MCF 10A (cell line): Measurements from ENCODE around the gene B4GALT5. TPM values are rescaled to one million over a fixed set of nuclear protein-coding genes. Genes with fewer than 3 reads are reported as not detected.

Experiments
- BruUV-seq: library from RNA; stranded (reverse); fragments of 400-500 nt; replicated peaks from 2 replicates; lab custom pipeline; 2021; lab: Mats Ljungman, UMichigan
- CTCF ChIA-PET: fragments of 300-600 bp; sonication (Branson Sonifier 250); formaldehyde crosslinking; extraction: SDS; loops from one replicate; lab custom pipeline; 2021; ENCODE audit warnings: antibody characterized with exemption, inconsistent platforms; lab: Yijun Ruan, JAX
- POLR2A ChIA-PET: fragments of 300-600, 350-650 bp; sonication (Branson Sonifier 250); formaldehyde crosslinking; extraction: SDS; loops from one replicate; lab custom pipeline; 2020; ENCODE audit warnings: antibody characterized with exemption, inconsistent platforms; lab: Yijun Ruan, JAX
- DNase-seq: peaks from one replicate; pipeline ENCODE4 v3.0.0-alpha.2; 2018; ENCODE audit not compliant: unreplicated experiment
- H3K27ac Mint-ChIP-seq: one replicate; pipeline ENCODE4 v1.8.0; 2022; ENCODE audit warnings: mild to moderate bottlenecking, low read depth, mixed read lengths; ENCODE audit not compliant: unreplicated experiment
- H3K27me3 Mint-ChIP-seq: one replicate; pipeline ENCODE4 v1.8.0; 2022; ENCODE audit warnings: mixed read lengths; ENCODE audit not compliant: insufficient read depth, unreplicated experiment
- H3K36me3 Mint-ChIP-seq: one replicate; pipeline ENCODE4 v1.8.0; 2022; ENCODE audit warnings: mild to moderate bottlenecking, moderate library complexity, mixed read lengths; ENCODE audit not compliant: insufficient read depth, unreplicated experiment
- H3K4me1 Mint-ChIP-seq: one replicate; pipeline ENCODE4 v1.8.0; 2022; ENCODE audit warnings: mixed read lengths; ENCODE audit not compliant: insufficient read depth, unreplicated experiment
- H3K4me3 Mint-ChIP-seq: one replicate; pipeline ENCODE4 v1.8.0; 2022; ENCODE audit warnings: mild to moderate bottlenecking, moderate library complexity, mixed read lengths; ENCODE audit not compliant: unreplicated experiment
- H3K9me3 Mint-ChIP-seq: one replicate; pipeline ENCODE4 v1.8.0; 2022; ENCODE audit warnings: mixed read lengths; ENCODE audit not compliant: unreplicated experiment
- CTCF ChIP-seq: fragments of 200-600 bp; IDR thresholded peaks from one replicate; pipeline ENCODE4 v1.8.0; 2022; ENCODE audit warnings: antibody characterized with exemption, mild to moderate bottlenecking; ENCODE audit not compliant: unreplicated experiment
- intact Hi-C: fragments of 100-400 bp; cut with micrococcal nuclease; formaldehyde crosslinking; loops from 2 replicates; pipeline ENCODE4 v1.14.1; 2022
- total RNA-seq: library from RNA; stranded (reverse); gene quantifications from 2 replicates; pipeline ENCODE4 v1.2.3, GENCODE V29; 2022

The B4GALT5 gene
- total RNA-seq, 1 experiment from 2014 or later, result 17.1 TPM

- Mint-ChIP-seq H3K4me1 (no peaks in the 10 kb centered on the region), H3K36me3 (no peaks in the 10 kb centered on the region), H3K4me3 (no peak overlapping the region), H3K9me3 (no peaks in the 10 kb centered on the region), H3K27me3 (no peaks in the 10 kb centered on the region), H3K27ac (no peak overlapping the region)
- ChIA-PET POLR2A (interaction anchor here (1.0 to 1.3 kb wide), 2 partner anchors 23 to 58 kb away, joined by 3 read pairs; no protein-coding TSS in a partner anchor), CTCF (interaction anchor here (0.9 kb wide), 1 partner anchor 9 kb away, joined by 3 read pairs; no protein-coding TSS in a partner anchor)
- no TSS peak for BruUV-seq
- no peak for TF ChIP-seq CTCF
- DNase-seq, result no peak
- intact Hi-C loops, result no loop called here
Observed at GRCh38 chr20:49750611-49751396, 37.1 kb upstream of the B4GALT5 start.

- Mint-ChIP-seq H3K27ac (no peak overlapping the region), H3K9me3 (no peaks in the 10 kb centered on the region), H3K27me3 (no peaks in the 10 kb centered on the region), H3K4me3 (no peak overlapping the region), H3K4me1 (no peaks in the 10 kb centered on the region), H3K36me3 (no peaks in the 10 kb centered on the region)
- CTCF ChIA-PET, result no interaction called here
- DNase-seq, result no peak
- BruUV-seq, result no TSS peak
- no peak for TF ChIP-seq CTCF
- POLR2A ChIA-PET, result interaction anchor here (0.7 kb wide), 1 partner anchor 21 kb away, joined by 3 read pairs; no protein-coding TSS in a partner anchor
- intact Hi-C loops, result no loop called here
Observed at GRCh38 chr20:49749625-49750024, 35.9 kb upstream of the B4GALT5 start.

GRCh38 chr20:49748525-49748838 lies 34.8 kb upstream of the B4GALT5 start:
- no TSS peak for BruUV-seq
- no peaks in the 10 kb centered on the region for H3K4me1 Mint-ChIP-seq
- TF ChIP-seq CTCF, result no peak
- H3K4me3 Mint-ChIP-seq, result no peak overlapping the region
- H3K27me3 Mint-ChIP-seq, result no peaks in the 10 kb centered on the region
- intact Hi-C loops, result no loop called here
- CTCF ChIA-PET, result interaction anchor here (1.1 kb wide), 1 partner anchor 27 kb away, joined by 4 read pairs; no protein-coding TSS in a partner anchor
- POLR2A ChIA-PET, result no interaction called here
- no peak overlapping the region for H3K27ac Mint-ChIP-seq
- no peak for DNase-seq
- no peaks in the 10 kb centered on the region for H3K36me3 Mint-ChIP-seq
- no peaks in the 10 kb centered on the region for H3K9me3 Mint-ChIP-seq

- no TSS peak for BruUV-seq
- Mint-ChIP-seq H3K4me3 (no peak overlapping the region), H3K4me1 (no peaks in the 10 kb centered on the region), H3K27ac (peak overlapping the region; percentile 68), H3K9me3 (no peaks in the 10 kb centered on the region), H3K36me3 (no peaks in the 10 kb centered on the region), H3K27me3 (no peaks in the 10 kb centered on the region)
- ChIA-PET CTCF (interaction anchor here (1.1 kb wide), 1 partner anchor 27 kb away, joined by 4 read pairs; no protein-coding TSS in a partner anchor), POLR2A (interaction anchor here (0.6 to 0.9 kb wide), 2 partner anchors 10 to 96 kb away, joined by 3 to 4 read pairs; no protein-coding TSS in a partner anchor)
- peak; percentile 53 for DNase-seq
- no peak for TF ChIP-seq CTCF
- intact Hi-C loops, result no loop called here
Observed at GRCh38 chr20:49747707-49748524, 34.2 kb upstream of the B4GALT5 start.
